ENCODE results near the gene ANTXR2.
"Not testable (repeated sequence)": the region's sequence is repeated elsewhere in the genome, so short reads cannot be mapped to it uniquely, and the experiment has no call there.

The ANTXR2 gene

GRCh38 chr4:80029364-80029763, 43.7 kb downstream of the ANTXR2 start:
- DNase-seq (ENCODE audit: insufficient read length, low spot score) (no peak), FAIRE-seq (no peak)

- no peak for DNase-seq (ENCODE audit: insufficient read length, low spot score)
- no peak for FAIRE-seq
These were observed 45.4 kb downstream of the ANTXR2 start for GRCh38 chr4:80027611-80028010.

GRCh38 chr4:80026100-80026499, 46.9 kb downstream of the ANTXR2 start:
- DNase-seq (ENCODE audit: insufficient read length, low spot score) (no peak), FAIRE-seq (no peak)

DNA sequence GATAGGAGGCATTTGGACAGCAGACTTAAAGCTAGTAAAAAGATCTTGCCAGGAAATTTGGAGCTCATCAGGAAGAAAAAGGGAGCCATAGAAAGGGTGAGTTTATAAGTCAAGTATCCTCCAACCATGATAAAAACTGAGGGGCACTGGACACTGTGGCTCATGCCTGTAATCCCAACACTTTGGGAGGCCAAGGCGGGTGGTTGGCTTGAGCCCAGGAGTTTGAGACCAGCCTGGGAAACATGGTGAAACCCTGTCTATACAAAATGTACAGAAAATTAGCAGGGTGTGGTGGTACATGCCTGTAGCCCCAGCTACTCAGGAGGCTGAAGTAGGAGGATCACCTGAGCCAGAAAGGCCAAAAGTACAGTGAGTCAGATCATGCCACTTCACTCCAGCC, 48.7 kb downstream of the ANTXR2 start:
- no peak for FAIRE-seq

DNA sequence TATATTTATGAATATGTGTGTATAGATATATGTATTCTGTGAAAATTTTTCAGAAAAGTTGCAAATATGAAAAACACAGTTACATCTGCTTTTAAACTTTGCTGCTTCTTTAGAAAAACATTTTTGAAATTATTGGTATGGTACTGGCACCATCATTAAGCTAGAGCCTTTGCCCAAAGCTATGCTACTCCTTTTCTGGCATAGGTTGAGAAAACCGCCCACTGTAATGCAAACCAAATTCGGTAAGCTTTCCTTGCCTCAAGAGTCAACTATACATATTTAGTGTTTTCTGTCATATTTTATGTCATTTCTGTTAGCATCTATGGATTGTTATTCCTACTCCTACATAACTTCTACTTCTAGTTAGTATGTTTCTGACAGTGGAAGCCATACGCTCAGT, 50.7 kb downstream of the ANTXR2 start:
- DNase-seq (ENCODE audit: insufficient read length, low spot score) (no peak), FAIRE-seq (no peak)

More for the DNA sequence above, 48.7 kb downstream of the ANTXR2 start:
- no peak for DNase-seq (ENCODE audit: insufficient read length, low spot score)

DNA sequence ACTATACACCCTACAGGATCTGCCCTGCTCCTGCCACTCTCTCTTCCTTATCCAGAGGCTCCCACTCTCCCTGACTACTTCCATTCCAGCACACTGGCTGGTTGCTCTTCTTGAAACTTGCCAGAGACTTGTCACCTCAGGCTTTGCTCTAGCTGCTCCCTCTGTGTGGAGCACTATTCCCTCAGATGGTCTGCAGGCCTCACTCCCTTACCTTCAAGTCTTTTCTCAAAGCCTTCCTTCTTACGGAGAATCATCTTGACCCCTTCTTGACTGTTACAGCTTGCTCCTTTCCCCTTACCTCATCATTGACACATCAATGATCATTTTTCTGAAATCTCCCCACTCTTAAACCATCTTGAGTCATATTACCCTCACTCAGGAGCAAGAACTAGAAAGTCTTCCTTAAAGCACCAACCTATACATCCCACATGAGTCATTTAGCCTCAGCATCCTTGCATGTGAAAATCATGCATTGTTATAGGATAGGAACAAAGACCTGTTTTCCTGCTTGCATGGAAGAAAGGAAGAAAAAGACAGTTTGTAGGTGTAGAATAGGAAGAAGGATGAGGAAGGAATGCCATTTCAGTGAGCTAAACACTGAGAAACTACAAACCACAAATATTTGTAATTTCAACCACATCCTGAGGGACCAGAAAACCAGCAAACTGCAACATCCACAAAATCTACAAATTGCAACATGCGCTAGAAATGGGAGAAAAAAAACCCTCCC, 55.7 kb downstream of the ANTXR2 start:
- DNase-seq (ENCODE audit: insufficient read length, low spot score) (peak; percentile 10), FAIRE-seq (no peak)

- DNase-seq (ENCODE audit: insufficient read length, low spot score), result no peak
These were observed 56.5 kb downstream of the ANTXR2 start for GRCh38 chr4:80016506-80016905.

GRCh38 chr4:80015407-80016189, 57.4 kb downstream of the ANTXR2 start:
- DNase-seq (ENCODE audit: insufficient read length, low spot score) (no peak), FAIRE-seq (no peak)

More at GRCh38 chr4:80016506-80016905, 56.5 kb downstream of the ANTXR2 start:
- no peak for FAIRE-seq

DNA sequence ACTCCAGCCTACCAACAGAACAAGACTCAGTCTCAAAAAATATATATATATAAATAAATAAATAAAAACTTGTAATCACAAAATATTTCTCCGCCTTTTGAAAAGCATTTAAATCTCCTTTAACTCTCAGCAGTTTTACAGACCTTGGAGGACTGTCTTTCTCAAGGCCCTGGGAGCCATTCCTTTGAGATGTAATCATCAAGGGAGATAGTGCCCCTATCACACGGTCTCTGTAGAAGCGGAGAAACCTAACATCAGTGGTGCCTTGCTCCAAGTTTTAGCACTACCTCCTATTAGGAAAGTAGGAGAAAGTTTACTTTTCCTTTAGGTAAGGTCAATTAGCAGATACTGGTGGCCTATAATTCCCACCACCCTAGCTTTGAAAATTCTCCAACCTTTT, 58.5 kb downstream of the ANTXR2 start:
- DNase-seq (ENCODE audit: insufficient read length, low spot score) (no peak), FAIRE-seq (no peak)

DNA sequence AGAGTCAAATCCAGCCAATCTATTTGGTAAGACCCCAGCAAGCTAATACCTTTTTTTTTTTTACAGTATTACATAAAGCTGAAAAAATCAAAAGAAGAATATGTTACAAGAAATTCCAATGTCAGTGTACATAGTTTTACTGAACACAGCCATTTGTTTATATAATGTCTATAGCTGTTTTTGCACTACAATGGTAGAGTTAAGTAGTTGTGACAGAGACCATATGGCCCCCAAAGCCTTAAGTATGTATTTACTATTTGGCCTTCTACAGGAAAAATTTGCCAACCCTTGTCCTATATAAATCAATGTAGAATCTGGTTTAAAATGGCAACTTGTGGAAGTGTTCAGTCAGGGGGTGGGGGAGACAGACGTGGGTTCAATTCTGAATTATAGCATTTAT, 60.7 kb downstream of the ANTXR2 start:
- FAIRE-seq (no peak), DNase-seq (ENCODE audit: insufficient read length, low spot score) (no peak)

- DNase-seq (ENCODE audit: insufficient read length, low spot score) (no peak), FAIRE-seq (no peak)
These were observed 61.3 kb downstream of the ANTXR2 start for GRCh38 chr4:80011636-80012236.

DNA sequence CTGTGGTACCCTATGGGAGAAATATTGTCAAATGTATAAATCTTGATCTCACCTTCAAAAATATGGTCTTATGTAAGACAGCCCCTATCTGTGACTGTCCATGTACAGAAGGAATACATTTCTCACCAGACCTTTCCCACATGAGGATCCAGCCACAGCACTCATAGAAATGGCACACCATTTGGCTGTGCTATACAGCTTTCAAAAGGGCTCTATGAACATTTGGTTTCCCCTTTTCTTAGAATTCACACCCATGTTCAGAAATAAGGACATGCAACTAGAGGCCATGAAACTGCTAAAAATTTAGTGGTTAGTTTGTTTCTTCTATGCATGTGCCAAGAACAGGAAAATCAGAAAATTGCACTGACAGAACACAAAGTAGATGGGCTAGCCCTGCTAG, 62.7 kb downstream of the ANTXR2 start:
- no peak for FAIRE-seq
- no peak for DNase-seq (ENCODE audit: insufficient read length, low spot score)

DNA sequence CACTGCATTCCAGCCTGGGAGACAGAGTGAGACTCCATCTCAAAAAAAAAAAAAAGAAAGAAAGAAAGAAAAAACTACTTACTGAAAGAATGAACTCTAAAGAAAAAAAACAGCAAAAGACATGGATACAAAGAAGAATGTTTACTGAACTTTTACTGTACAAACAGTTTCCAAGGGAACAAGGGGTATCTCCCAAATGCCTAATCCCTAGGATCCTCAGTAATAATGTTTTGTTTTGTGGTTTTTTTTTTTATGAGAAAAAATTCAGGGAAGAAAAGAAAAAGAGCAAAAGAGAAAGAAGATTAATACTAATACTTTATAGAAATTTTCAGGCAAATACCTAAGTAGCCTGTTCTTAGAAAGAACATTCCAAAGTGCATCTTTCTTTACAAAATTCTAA, 63.2 kb downstream of the ANTXR2 start:
- no peak for DNase-seq (ENCODE audit: insufficient read length, low spot score)
- no peak for FAIRE-seq

GRCh38 chr4:80008971-80009370, 64.1 kb downstream of the ANTXR2 start:
- DNase-seq (ENCODE audit: insufficient read length, low spot score), result no peak
- no peak for FAIRE-seq

- FAIRE-seq, result no peak
- DNase-seq (ENCODE audit: insufficient read length, low spot score), result no peak
These were observed 64.7 kb downstream of the ANTXR2 start for GRCh38 chr4:80008351-80008750.

DNA sequence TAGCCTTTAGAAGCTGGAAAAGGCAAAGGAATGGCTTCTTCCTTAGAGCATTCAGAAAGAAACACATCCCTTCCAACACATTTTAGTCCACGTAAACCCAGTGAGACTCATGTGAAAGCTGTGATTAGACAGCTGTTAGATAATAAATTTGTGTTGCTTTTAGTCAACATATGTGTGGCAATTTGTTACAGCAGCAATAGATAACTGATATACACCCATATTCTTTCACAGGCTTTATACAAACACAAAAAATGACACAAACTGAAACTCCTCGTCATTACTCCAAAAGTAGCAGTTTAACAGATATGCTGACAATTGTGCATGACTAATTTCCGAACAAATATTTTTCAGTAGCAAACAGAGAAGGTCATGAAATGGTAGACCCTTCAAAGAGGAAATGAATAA, 65.3 kb downstream of the ANTXR2 start:
- DNase-seq (ENCODE audit: insufficient read length, low spot score) (no peak), FAIRE-seq (no peak)

GRCh38 chr4:80006935-80007744, 65.9 kb downstream of the ANTXR2 start:
- no peak for FAIRE-seq
- no peak for DNase-seq (ENCODE audit: insufficient read length, low spot score)

- FAIRE-seq (no peak), DNase-seq (ENCODE audit: insufficient read length, low spot score) (no peak)
These were observed 67.2 kb downstream of the ANTXR2 start for GRCh38 chr4:80005863-80006262.

DNA sequence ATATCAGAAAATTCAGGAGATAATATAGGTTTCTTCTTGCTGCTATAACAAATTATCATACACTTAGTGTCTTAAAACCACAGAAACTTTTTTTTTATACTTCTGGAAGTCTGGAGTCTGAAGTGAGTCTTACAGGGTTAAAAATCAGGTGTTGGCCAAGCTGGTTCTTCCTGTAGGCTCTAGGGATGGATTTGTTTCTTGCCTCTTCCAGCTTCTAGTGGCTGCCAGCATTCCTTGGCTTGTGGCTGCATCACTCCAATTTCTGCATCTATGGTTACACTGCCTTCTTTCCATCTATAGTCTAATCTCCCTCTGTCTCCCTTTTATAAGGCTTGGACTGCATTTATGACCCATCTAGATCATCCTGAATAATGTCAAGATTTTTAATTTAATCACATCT, 68.7 kb downstream of the ANTXR2 start:
- FAIRE-seq (no peak), DNase-seq (ENCODE audit: insufficient read length, low spot score) (no peak)

- FAIRE-seq; DNase-seq (ENCODE audit: insufficient read length, low spot score): not testable (repeated sequence)
These were observed 70.5 kb downstream of the ANTXR2 start for GRCh38 chr4:80002559-80002958.

- FAIRE-seq; DNase-seq (ENCODE audit: insufficient read length, low spot score): not testable (repeated sequence)
These were observed 74.0 kb downstream of the ANTXR2 start for GRCh38 chr4:79999048-79999447.
